GM18505 (cell line): ENCODE results near the gene PGRMC1.

Experiments used
- ATAC-seq: cut with Tn5 transposase; IDR thresholded peaks from one replicate; pipeline ENCODE4 v1.9.1; 2021; ENCODE audit not compliant: unreplicated experiment
- POLR2A ChIP-seq: IDR thresholded peaks from 4 replicates; pipeline ENCODE4 v1.6.1; 2011; ENCODE audit warnings: borderline replicate concordance; ENCODE audit not compliant: insufficient read depth, insufficient read length; ENCODE audit errors: extremely low read depth

The PGRMC1 gene

GRCh38 chrX:119218198-119218597 lies 17.9 kb upstream of the PGRMC1 start:
- TF ChIP-seq POLR2A = no peak
- no peak for ATAC-seq

GRCh38 chrX:119222932-119223331 lies 13.2 kb upstream of the PGRMC1 start:
- TF ChIP-seq POLR2A = no peak
- ATAC-seq = no peak

- no peak for TF ChIP-seq POLR2A
- ATAC-seq = no peak
These were observed 12.3 kb upstream of the PGRMC1 start for GRCh38 chrX:119223783-119224182.

DNA sequence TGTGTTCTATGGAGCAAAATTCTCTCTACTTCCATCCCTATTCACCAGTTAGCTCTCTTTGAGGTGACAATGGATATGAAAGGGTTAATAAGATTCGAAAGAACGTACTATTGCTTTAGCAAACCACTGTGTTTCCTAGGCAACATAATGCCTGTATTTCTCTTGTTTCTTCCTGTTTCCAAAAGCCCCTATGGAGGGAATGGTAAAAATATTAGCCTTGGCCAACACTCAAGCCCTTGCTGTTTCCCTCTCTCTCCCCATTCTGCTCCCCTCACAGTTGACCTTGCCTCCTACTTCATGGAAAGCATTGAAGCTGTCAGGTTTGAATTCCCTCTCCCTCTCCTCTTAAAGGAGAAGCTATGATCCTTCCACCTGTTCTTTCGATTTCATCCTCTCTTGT lies 9.6 kb upstream of the PGRMC1 start:
- ATAC-seq = no peak
- TF ChIP-seq POLR2A = no peak

DNA sequence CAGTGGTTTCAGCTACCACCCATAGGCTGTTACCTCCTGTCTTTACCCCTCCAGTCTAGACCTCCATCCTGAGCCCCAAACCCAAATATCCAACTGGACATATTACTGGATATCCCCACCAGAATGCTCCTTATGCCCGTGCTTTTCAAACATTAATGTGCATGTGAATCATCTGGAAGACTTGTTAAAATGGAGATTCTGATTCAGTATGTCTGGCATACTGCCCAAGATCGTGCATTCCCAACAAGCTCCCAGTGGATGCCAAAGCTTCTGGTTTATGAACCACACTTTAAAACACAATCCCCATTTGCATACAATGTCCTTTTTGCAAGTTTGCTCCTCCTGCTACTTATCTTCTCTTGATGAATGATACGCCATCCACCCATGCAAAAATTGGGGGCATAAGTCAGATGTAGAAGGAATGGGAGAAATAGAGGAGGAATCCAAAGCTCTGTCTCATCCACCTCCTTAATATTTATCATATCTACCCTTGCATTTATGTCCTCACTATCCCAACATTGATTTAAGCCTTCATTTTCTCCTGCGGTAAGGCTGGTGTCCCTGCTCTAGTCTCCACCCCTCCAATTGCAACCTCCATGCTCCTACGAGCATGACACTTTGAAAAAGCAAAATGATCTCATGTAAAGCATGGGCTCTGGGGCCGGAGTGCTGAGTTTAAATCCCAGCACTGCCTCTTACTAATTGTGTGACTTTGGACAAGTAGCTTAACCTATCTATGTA lies 7.4 kb upstream of the PGRMC1 start:
- TF ChIP-seq POLR2A = no peak
- no peak for ATAC-seq

DNA sequence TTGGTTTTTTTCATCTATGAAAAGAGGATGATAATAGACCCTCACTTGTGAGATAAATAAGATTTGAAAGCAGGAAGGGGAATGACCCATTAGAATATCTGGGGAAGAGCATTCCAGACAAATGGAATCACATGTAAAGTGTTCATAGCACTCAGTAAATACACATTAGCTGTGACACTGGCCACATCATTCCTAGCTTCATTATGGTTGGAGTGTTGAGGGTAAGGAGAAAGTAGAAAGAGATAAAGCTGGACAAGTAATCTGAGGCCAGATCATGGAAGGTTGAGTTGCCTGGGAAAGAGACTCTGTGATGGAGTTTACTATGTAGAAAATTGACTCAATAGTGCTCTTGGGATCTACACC lies 6.9 kb upstream of the PGRMC1 start:
- no peak for ATAC-seq
- no peak for TF ChIP-seq POLR2A

DNA sequence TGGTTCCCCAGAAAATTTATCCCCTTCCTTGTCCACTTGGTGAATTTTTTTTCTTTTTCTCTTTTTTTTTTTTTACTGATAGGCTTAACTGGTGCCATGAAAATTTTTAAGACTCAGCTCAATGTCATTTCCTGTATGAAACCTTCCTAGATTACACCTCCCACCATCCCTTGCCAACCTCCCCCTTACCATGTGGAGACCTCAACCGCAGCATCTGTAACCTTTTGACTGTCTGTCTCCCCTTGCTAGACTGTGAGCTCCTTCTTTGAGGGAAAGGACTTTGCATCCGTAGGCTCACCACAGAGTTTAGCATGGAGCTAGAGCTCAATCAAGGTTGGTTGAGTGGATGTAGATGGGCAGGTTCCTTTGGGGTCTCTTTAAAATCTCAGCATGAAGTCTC lies 5.2 kb upstream of the PGRMC1 start:
- ATAC-seq = no peak
- TF ChIP-seq POLR2A = no peak

DNA sequence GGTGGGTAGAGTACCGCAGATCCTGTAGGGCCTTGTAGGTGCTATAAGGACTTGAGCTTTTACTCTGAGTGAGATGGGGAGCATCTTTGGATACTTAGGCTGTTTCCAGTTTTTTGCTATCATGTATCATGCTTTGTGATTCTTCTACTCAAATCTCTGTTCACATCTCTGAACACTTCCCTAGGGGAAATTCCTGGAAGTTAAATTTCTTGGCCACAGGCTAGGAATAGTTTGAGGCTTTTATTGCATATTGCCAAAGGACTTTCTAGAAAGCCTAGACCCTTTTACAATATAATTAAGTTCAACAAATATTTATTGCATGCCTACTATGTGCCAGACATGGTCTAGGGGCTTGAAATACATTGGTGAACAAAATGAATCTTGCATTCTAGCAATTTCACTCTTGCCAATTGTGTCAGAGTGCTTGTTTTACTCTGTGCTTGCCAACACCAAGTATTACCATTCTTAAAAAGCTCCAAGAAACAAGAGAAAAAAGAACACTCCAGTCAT lies 4.1 kb upstream of the PGRMC1 start:
- ATAC-seq = no peak
- no peak for TF ChIP-seq POLR2A

- TF ChIP-seq POLR2A = no peak
- no peak for ATAC-seq
These were observed 1.0 kb upstream of the PGRMC1 start for GRCh38 chrX:119235051-119235511.

DNA sequence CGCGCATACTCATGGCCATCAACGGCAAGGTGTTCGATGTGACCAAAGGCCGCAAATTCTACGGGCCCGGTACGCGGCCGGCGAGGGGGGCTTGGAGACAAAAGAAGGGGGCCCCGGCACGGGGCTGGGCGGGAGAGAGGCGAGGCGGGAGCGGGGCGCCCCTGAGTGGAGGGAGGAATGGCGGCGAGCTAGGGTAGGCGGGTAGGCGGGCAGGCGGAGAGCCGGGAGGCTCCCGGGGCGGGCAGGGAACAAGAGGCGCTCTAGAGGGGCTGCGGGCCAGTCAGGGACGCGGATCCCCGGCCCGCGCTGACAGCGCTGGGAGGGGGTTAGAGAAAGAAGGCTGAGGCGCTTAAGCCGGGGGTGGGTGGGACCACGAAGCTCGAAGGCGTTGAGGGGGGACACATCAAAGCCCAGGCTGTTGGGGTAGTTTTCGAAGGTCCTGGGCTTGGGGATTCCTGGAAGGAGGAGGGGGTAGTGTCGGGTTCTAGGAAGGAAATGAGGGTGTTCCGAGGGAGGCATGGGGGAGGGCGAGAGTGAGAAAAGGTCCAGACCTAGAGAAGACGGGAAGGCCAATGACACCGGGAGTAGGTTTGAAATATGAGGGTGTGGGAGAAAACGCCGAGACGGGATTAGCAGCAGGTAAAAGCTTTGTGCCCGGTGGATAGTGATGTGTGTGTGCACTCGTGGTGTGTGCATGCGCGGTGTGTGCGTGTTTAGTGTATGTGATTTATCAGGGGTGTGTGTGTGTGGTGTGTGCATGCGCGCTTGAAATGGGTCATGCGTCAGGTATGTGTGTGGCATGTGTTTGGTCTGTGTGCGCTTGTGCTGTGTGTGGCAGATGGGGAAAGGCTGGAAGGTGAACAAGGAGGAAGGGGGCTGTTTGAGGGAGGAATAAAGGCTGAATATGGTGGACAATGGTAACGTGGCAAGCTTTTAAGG lies 807 bp downstream of the PGRMC1 start:
- ATAC-seq = peak; percentile 22
- TF ChIP-seq POLR2A = no peak

DNA sequence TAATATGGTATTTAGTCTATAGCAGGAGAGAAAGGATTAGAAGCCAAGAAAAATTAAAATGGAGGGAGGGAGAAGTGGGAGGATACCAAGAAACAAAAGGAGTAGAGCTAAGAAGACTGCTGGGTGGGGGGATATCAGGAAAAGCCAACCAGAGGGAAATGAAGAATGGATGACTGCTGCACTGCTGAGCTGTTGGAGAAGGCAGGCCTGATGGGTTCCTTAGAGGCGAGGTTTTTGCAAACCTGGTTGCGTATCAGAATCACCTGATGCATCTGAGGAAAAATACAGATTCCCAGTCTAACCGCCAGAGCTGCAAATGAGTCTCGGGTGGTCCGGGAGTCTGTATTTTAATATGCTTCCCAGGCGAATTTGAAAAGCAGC lies 1.5 kb downstream of the PGRMC1 start:
- no peak for TF ChIP-seq POLR2A
- ATAC-seq = no peak

DNA sequence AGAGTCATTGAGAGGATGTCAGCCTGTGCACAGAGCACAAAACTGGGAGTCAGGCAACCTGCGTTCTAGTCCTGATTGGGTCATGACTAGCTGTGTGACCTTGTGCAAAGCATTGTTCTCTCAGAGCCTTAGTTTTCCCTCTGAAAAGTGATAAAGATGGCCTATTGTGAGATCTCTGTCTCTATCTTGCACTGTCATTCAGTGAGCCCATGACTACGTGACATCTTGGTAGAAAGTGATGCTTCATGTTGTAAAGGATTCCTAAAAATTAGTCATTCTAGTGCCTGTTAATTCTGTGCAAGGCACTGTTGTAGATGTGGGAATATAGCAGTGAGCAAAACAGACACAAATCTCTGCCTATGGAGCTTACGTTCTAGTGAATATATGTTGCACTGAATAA lies 2.5 kb downstream of the PGRMC1 start:
- TF ChIP-seq POLR2A = no peak
- no peak for ATAC-seq

- ATAC-seq = no peak
- no peak for TF ChIP-seq POLR2A
These were observed 4.3 kb downstream of the PGRMC1 start for GRCh38 chrX:119240356-119240755.

DNA sequence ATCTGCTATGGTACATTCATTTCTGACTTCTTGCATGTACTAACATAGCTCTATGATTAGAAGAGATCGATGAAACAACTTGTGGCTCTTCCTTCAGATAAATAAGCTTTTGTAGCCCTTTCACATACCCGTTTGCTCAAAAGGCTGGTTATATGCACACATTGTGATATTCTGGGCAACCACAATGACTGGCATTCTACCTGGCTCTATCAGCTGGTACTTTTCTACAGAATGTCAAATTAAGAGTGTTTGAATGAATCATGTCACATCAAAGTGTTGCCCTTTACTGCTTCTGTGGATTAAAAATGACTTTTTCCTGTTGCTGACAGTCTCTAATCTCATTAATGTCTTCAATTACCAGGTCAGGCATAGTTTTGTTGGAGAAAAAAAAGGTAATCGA lies 11.6 kb downstream of the PGRMC1 start:
- ATAC-seq = no peak
- TF ChIP-seq POLR2A = no peak
